NB4 (cell line): ENCODE measurements around the gene MYO6.

Source experiments
- MYC ChIP-seq: IDR thresholded peaks from 2 replicates; pipeline ENCODE4 v1.6.1; 2011; ENCODE audit warnings: low read depth, low read length
- POLR2A ChIP-seq: IDR thresholded peaks from 2 replicates; pipeline ENCODE4 v1.6.1; 2011; ENCODE audit warnings: mild to moderate bottlenecking; ENCODE audit not compliant: insufficient read length; ENCODE audit errors: extremely low read depth
- TF ChIP-seq, protein P1 (sequence below): IDR thresholded peaks from one replicate; pipeline ENCODE4 v1.5.1; 2012; ENCODE audit warnings: low read depth, low read length
- TF ChIP-seq, protein P2 (sequence below): IDR thresholded peaks from 2 replicates; pipeline ENCODE4 v1.6.1; 2011; ENCODE audit warnings: low read depth, low read length

GRCh38 chr6:75864446-75864845 lies 115.4 kb downstream of the MYO6 start:
- TF ChIP-seq, protein P1, sequence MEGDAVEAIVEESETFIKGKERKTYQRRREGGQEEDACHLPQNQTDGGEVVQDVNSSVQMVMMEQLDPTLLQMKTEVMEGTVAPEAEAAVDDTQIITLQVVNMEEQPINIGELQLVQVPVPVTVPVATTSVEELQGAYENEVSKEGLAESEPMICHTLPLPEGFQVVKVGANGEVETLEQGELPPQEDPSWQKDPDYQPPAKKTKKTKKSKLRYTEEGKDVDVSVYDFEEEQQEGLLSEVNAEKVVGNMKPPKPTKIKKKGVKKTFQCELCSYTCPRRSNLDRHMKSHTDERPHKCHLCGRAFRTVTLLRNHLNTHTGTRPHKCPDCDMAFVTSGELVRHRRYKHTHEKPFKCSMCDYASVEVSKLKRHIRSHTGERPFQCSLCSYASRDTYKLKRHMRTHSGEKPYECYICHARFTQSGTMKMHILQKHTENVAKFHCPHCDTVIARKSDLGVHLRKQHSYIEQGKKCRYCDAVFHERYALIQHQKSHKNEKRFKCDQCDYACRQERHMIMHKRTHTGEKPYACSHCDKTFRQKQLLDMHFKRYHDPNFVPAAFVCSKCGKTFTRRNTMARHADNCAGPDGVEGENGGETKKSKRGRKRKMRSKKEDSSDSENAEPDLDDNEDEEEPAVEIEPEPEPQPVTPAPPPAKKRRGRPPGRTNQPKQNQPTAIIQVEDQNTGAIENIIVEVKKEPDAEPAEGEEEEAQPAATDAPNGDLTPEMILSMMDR = no peak
- no peak for TF ChIP-seq POLR2A
- TF ChIP-seq MYC = no peak
- TF ChIP-seq, protein P2, sequence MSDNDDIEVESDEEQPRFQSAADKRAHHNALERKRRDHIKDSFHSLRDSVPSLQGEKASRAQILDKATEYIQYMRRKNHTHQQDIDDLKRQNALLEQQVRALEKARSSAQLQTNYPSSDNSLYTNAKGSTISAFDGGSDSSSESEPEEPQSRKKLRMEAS = no peak
